ENCODE results near the gene TMTC1.

The TMTC1 gene

DNA sequence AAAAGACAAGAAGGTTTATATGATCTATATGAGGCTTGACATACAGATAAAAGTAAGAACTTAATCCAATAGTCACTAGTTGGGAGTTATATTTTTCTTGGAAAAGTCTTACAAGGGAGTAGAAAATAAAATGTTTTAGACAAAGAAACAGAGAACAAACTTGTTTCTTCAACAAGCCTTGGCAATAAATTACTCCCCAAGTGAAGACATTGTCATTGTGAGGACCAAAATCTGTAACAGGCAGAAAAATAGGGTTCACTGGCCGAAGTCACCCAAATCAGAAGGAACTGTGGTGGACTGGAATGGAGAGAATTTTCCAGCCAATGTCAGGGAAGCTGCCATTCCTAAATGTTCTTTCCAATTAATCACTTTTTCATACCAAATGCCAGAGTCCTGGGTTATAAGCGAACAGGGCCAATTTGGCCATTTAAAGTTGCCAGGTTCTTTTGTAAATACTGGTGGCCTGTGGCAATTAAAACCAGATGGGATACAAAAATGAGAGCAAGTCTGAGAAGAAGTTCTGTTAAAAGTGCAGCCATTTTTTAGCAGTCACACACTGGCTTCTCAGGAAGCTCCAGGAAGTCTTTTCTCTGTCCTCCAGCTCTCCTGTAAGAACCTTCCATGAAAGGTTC lies 168.9 kb downstream of the TMTC1 start:
- no peak for DNase-seq (ENCODE audit: low spot score in 2 of 2)
- Histone ChIP-seq H3K4me1 (no peaks in the 10 kb centered on the region), H3K9me3 (no peaks in the 10 kb centered on the region), H3K36me3 (replicated peaks) (no peaks in the 10 kb centered on the region), H3K4me3 (no peak overlapping the region), H3K27me3 (ENCODE audit: low read depth) (no peaks in the 10 kb centered on the region)
- in situ Hi-C loops (cut with MboI; ENCODE audit: low sequenced_read_pairs), result no loop called here

DNA sequence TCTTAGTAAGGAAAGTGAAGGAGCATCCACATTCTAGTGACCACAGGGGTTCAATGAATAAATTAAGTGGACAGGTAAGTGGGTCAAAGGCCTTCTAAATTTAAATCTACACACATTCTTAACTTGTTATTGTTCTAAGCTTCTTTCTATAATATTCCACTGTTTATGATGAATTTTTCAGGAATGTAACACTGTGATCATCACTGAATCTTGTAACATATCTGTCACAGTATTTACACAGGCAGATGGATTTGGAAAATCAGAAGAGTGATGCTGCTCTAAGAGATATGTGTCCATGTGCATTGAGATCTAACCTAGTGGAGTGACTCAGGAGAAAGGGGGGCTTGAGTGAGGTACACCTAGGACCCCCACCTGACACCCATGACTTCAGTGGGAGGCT lies 170.8 kb downstream of the TMTC1 start:
- Histone ChIP-seq H3K27me3 (ENCODE audit: low read depth) (no peaks in the 10 kb centered on the region), H3K9me3 (no peaks in the 10 kb centered on the region), H3K4me3 (no peak overlapping the region), H3K36me3 (replicated peaks) (no peaks in the 10 kb centered on the region), H3K4me1 (no peaks in the 10 kb centered on the region)
- no peak for DNase-seq (ENCODE audit: low spot score in 2 of 2)
- in situ Hi-C loops (cut with MboI; ENCODE audit: low sequenced_read_pairs), result no loop called here

DNA sequence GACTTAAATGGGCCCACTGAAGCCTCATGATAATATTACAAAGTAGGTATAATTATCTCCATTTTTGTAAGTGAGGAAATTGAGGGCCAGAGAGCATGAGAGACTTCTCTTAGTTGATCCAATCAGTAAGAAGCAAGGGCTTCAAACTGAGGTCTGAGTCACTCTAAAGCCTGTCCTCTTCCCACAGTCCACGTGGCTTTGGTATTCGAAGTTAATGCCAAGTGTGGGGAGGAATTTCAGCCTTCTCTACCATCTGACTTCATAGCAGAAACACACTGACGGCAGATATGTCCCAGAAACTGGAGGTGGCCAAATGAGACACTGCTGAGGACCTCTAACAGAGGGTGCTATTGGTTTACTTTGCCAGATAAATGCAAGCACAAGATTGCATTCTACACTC lies 171.8 kb downstream of the TMTC1 start:
- Histone ChIP-seq H3K4me1 (no peaks in the 10 kb centered on the region), H3K27me3 (ENCODE audit: low read depth) (no peaks in the 10 kb centered on the region), H3K36me3 (replicated peaks) (no peaks in the 10 kb centered on the region), H3K4me3 (no peak overlapping the region), H3K9me3 (no peaks in the 10 kb centered on the region)
- in situ Hi-C loops (cut with MboI; ENCODE audit: low sequenced_read_pairs), result no loop called here
- no peak for DNase-seq (ENCODE audit: low spot score in 2 of 2)

DNA sequence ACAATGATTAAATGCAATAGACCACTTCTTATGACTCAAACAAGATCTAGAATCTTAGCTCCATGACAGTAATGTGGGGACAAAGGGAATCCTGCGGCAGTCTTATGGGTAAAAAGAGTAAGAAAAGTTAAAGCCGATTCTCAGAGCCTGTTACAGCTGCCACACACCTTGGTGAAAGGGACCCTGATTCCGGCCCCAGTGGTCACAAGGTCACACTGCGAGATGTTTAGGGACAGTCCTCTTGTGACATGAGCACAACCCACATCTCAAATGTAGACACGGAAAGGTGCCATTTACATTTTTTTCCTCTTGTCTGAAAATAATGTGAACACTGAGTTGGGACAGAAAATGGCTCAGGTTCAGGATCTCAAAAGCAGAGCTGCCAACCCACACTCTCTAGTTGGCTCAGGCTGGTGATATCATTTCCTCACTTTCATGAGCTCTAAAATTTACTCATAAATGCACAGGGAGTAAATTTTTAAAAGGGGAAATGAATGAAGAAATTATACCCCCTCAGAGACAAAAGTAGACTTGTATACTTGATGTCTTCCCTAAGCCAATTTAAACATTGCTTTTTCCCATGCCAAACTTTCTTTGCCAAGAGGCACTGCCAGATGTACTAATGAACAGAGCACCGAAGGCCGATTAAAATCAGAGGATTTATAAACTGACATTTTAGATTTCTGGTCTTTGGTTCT lies 173.1 kb downstream of the TMTC1 start:
- in situ Hi-C loops (cut with MboI; ENCODE audit: low sequenced_read_pairs), result no loop called here
- no peak overlapping the region for H3K4me3 ChIP-seq
- DNase-seq (ENCODE audit: low spot score in 2 of 2), result no peak

DNA sequence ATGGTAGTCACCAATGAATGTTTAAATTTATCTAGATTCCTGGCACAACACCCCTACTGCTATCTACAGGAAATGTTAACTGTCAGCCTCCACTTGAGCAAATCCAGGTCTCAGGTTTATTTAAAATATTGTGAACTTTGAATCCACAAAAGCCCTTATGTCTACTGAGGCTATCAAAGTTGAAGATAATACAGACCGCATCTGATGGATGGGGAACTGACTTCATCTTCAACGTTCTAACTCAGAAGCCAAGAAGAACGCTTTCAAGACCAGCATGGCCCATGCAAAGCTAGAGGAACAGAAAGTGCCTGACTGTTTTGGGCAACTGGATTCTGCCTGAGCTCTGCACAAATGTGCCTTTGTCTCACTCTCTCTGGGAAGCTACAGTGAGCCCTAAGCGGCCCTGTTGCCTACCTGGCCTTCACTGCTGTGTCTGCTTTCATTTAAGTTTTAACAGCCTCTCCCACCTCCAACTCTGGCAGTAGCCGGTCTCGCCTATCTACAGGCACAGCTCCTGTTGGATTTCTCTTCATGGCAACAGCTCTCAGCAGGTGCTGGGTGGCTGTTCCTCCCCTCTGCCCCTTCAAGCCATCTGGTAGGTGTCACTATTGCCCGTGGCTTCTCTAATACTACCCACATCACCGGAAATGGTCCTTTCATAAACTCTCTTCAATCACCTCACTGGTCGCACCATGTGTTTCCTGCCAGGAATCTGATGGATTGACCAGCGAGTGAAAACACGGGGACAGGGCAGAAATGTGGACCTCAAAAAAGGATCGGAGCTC lies 174.1 kb downstream of the TMTC1 start:
- H3K4me1 ChIP-seq, result no peaks in the 10 kb centered on the region
- no peaks in the 10 kb centered on the region for H3K9me3 ChIP-seq
- H3K4me3 ChIP-seq, result no peak overlapping the region
- H3K27me3 ChIP-seq (ENCODE audit: low read depth), result no peaks in the 10 kb centered on the region
- in situ Hi-C loops (cut with MboI; ENCODE audit: low sequenced_read_pairs), result no loop called here
- H3K36me3 ChIP-seq (replicated peaks), result no peaks in the 10 kb centered on the region
- no peak for DNase-seq (ENCODE audit: low spot score in 2 of 2)

More for the DNA sequence above, 173.1 kb downstream of the TMTC1 start:
- H3K9me3 ChIP-seq, result no peaks in the 10 kb centered on the region
- no peaks in the 10 kb centered on the region for H3K4me1 ChIP-seq
- H3K27me3 ChIP-seq (ENCODE audit: low read depth), result no peaks in the 10 kb centered on the region
- no peaks in the 10 kb centered on the region for H3K36me3 ChIP-seq (replicated peaks)

DNA sequence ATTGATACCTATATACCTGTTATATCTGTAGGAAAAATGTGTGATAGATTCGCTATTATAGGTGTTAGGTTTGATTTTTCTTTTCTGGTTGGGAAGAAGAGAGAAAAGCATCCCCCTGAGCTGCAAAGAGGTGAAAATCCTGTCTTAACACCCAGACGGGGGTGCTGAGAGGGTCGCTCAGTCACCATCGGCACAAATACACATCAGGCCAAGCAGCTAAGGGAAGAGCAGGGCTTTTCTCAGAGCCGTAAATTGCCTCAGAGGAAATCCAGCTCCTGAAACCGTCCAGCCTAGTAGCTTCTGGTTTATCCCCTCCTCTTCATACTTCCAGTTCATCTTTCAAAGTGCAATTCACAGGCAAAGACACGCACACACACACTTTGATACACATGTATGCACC lies 175.2 kb downstream of the TMTC1 start:
- Histone ChIP-seq H3K36me3 (replicated peaks) (no peaks in the 10 kb centered on the region), H3K27me3 (ENCODE audit: low read depth) (no peaks in the 10 kb centered on the region), H3K9me3 (no peaks in the 10 kb centered on the region), H3K4me3 (no peak overlapping the region), H3K4me1 (no peaks in the 10 kb centered on the region)
- DNase-seq (ENCODE audit: low spot score in 2 of 2), result no peak
- in situ Hi-C loops (cut with MboI; ENCODE audit: low sequenced_read_pairs), result no loop called here

DNA sequence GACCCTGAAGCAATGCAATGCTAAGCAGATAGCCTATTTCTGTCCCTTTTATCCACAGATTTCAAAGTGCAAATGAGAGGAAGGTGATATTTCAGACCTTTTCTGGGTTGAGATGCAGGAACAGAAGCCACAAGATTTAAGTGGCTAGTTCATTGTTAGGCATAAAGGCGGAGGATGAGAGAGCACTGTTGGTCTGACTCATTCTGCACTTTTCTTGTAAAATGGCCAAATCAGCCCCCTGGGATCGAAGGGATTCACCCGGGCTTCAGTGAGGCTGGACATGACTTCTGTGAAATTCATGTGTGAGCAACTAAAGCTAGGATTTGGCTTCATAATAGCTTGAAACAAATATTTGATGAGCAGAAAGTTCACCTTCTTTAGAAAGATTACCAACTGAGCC lies 184.4 kb downstream of the TMTC1 start:
- Histone ChIP-seq H3K27me3 (ENCODE audit: low read depth) (no peaks in the 10 kb centered on the region), H3K9me3 (no peaks in the 10 kb centered on the region), H3K4me3 (no peak overlapping the region), H3K4me1 (peaks cover 13% of the 10 kb centered on the region), H3K36me3 (replicated peaks) (no peaks in the 10 kb centered on the region)
- DNase-seq (ENCODE audit: low spot score in 2 of 2), result peak; percentile 46
- in situ Hi-C loops (cut with MboI; ENCODE audit: low sequenced_read_pairs), result no loop called here

DNA sequence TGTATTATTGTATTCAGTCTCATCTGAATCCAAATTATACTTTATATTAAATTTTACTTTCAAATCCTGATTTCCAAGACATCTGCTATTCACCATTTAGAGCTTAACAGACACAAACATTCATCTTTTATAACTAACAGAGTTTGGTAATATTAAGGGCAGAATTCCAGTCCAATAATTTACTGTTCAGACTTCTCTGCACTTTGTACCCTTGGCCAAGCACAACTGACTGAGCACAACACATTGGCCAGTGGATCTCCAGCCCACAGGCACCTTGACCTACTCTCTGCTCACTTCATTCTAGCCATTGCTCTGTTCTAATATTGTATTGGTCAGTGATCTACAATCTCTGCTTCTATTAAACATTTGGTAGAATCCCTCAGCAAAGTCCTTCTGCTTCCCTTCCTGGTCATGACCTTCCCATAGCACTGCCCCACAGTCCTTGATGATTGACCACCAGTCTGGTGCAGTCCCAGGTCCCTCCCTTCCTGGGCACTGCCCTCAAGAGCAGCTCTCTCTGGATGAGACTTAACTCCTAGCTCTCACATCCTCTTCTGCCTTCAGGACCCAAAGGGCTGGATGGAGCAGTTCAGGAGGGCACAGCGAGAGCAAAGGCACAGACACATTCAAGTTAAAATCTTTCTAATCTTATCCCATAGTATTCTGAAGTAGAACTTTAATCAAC lies 188.5 kb downstream of the TMTC1 start:
- in situ Hi-C loops (cut with MboI; ENCODE audit: low sequenced_read_pairs), result no loop called here
- peaks cover 29% of the 10 kb centered on the region for H3K4me1 ChIP-seq
- no peak overlapping the region for H3K4me3 ChIP-seq
- no peak for DNase-seq (ENCODE audit: low spot score in 2 of 2)
- no peaks in the 10 kb centered on the region for H3K27me3 ChIP-seq (ENCODE audit: low read depth)
- H3K36me3 ChIP-seq (replicated peaks), result no peaks in the 10 kb centered on the region
- H3K9me3 ChIP-seq, result no peaks in the 10 kb centered on the region

DNA sequence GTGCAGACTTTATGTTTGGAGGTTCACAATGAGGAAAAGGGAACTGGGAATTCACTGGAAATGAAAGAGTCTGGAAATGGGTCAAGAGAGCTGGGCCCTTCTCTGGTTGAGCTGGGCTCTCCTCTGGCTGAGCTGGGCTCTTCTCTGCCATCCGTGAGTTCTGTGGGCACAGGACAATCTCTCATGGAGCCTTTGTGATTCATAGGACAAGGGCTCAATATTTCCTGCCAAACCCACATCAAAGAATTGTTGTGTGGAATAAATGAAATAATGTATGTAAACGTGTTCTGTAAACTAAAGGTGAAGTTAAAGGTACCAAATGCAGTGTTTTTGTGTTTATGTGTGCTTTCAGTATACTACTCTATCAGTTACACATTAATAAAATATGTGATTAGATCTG lies 190.7 kb downstream of the TMTC1 start:
- no peak for DNase-seq (ENCODE audit: low spot score in 2 of 2)
- H3K27me3 ChIP-seq (ENCODE audit: low read depth), result peaks cover 6% of the 10 kb centered on the region; the same call in 1 of the 2 replicates
- no peaks in the 10 kb centered on the region for H3K9me3 ChIP-seq
- no peak overlapping the region for H3K4me3 ChIP-seq
- in situ Hi-C loops (cut with MboI; ENCODE audit: low sequenced_read_pairs), result no loop called here
- H3K36me3 ChIP-seq (replicated peaks), result no peaks in the 10 kb centered on the region
- peaks cover 16% of the 10 kb centered on the region for H3K4me1 ChIP-seq

DNA sequence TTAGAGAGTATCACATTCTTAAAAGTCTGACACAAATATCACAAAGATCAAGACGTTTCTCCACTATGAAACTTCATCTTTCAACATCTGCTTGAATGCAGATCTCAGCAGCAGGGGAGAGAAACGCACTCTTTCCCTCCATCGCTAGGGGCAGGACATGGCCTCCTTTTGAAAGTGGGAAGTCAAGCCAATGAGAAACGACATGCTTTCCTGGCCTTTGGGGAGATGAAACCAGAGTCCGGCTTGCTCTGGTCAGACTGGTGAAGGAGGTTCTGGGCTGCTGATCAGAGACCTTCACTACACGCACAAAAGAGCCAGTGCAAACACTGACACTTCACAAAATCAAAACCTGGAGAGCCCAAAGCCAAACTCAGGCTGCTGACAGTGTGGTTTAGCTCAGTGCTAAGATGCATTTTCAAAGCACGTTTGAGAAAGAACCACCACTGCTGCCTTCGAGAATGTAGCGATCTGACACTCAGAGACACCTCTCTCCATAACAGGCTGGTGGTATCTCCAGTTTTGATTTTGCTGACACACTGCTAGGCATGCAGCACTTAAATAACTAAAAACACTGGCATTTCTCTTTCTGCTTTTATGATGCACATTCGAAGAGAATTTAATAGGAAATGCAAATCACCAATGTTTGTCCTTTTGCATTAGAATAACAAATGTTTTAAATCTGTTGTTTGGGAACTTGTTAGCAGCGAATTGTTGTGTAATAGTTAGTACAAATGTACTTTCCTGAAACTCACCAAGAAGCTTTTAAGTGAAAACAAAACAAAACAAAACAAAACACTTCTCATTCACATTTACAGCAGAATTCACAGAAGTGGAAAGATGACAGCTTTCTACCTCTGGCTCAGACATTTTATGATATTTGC lies 192.4 kb downstream of the TMTC1 start:
- H3K9me3 ChIP-seq, result no peaks in the 10 kb centered on the region
- DNase-seq (ENCODE audit: low spot score in 2 of 2), result peak; percentile 56 to 81
- H3K4me1 ChIP-seq, result peaks cover 16% of the 10 kb centered on the region
- no peaks in the 10 kb centered on the region for H3K36me3 ChIP-seq (replicated peaks)
- H3K27me3 ChIP-seq (ENCODE audit: low read depth), result peaks cover 6% of the 10 kb centered on the region; the same call in 1 of the 2 replicates
- no peak overlapping the region for H3K4me3 ChIP-seq
- in situ Hi-C loops (cut with MboI; ENCODE audit: low sequenced_read_pairs), result no loop called here

DNA sequence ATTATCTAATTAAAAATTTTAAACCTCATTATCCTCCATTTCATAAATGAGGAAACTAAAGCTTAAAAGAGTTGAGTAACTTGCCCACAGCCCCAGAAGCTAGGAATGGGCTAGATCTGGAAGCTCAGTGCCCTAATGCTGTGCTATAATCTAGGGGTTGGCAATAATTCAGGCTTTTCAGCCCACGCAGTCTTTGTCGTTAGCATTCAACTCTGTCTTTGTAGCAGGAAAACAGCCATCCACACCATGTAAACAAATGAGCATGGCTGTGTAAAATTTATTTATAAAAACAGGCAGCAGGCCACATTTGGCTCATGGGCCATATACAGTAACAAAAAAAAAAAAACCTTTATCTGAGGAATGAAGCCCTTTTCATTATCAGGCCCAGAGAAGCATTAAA lies 193.9 kb downstream of the TMTC1 start:
- H3K9me3 ChIP-seq, result no peaks in the 10 kb centered on the region
- DNase-seq (ENCODE audit: low spot score in 2 of 2), result no peak
- H3K27me3 ChIP-seq (ENCODE audit: low read depth), result peaks cover 6% of the 10 kb centered on the region; the same call in 1 of the 2 replicates
- H3K4me3 ChIP-seq, result no peak overlapping the region
- in situ Hi-C loops (cut with MboI; ENCODE audit: low sequenced_read_pairs), result no loop called here
- no peaks in the 10 kb centered on the region for H3K36me3 ChIP-seq (replicated peaks)
- peaks cover 16% of the 10 kb centered on the region for H3K4me1 ChIP-seq

DNA sequence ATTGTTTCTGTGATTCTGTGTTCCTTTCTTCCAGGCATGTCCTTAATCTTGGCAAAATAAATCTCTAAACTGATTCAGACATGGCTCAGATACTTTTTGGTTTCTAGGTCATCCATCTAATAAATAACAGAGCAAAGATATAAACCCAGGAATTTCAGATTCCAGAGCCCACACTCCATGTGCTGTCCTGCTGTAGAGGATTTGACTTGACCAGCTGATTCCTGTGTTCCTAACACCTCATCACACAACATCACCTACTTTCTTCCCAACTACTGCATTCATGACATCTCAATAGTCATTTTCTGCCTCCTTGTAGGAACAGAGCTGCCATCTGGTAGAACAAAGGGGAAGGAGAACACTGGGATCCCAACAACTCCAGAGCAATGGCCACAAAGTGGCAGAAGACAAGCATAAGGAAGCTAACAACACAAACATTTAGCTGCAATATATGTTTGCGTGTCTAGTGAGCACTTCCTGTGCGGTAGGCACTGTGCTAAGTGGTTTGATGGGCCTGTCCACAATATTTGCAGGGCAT lies 194.4 kb downstream of the TMTC1 start:
- in situ Hi-C loops (cut with MboI; ENCODE audit: low sequenced_read_pairs), result no loop called here

More for the DNA sequence above, 194.4 kb downstream of the TMTC1 start:
- H3K27me3 ChIP-seq (ENCODE audit: low read depth), result peaks cover 6% of the 10 kb centered on the region; the same call in 1 of the 2 replicates
- no peak overlapping the region for H3K4me3 ChIP-seq
- DNase-seq (ENCODE audit: low spot score in 2 of 2), result no peak
- no peaks in the 10 kb centered on the region for H3K36me3 ChIP-seq (replicated peaks)
- peaks cover 16% of the 10 kb centered on the region for H3K4me1 ChIP-seq
- H3K9me3 ChIP-seq, result no peaks in the 10 kb centered on the region

All from HAP-1 (cell line).